SK-N-SH (cell line): ENCODE results near the gene NTMT1. TPM values are rescaled to one million over a fixed set of nuclear protein-coding genes. Genes with fewer than 3 reads are reported as not detected.

Experiments used
- CTCF ChIA-PET: fragments of 300-600, 350-600 bp; formaldehyde crosslinking; extraction: SDS; loops from one replicate; lab custom pipeline; 2021; lab: Yijun Ruan, JAX
- POLR2A ChIA-PET: fragments of 350-600 bp; sonication (Branson Sonifier 250); formaldehyde crosslinking; extraction: SDS; loops from one replicate; lab custom pipeline; 2020; ENCODE audit warnings: antibody characterized with exemption, inconsistent platforms; lab: Yijun Ruan, JAX
- DNase-seq: peaks from one replicate; pipeline ENCODE4 v3.0.0; 2012
- H2AFZ ChIP-seq: fragments of 200-600 bp; sonication (generic); 2 replicates; pipeline ENCODE4 v1.8.1; 2016; ENCODE audit warnings: antibody characterized with exemption, mild to moderate bottlenecking, low read depth
- H3F3A ChIP-seq: fragments of 200-600 bp; sonication (generic); replicated peaks from 2 replicates; pipeline ENCODE3; 2016; ENCODE audit warnings: antibody characterized with exemption, mild to moderate bottlenecking; ENCODE audit not compliant: insufficient read depth
- H3K27ac ChIP-seq, 2 experiments: fragments of 200-500 bp in 1 of 2; fragments of 200-600 bp in 1 of 2; sonication (Bioruptor generic) in 1 of 2; sonication (generic), shearing (Covaris generic) in 1 of 2; 2 replicates each; pipeline versions ENCODE4 v1.5.1 to v1.6.1; 2014 to 2016; ENCODE audit warnings: low read depth in 2 of 2, inconsistent platforms in 1 of 2, low read length in 1 of 2, mild to moderate bottlenecking in 1 of 2, mixed read lengths in 1 of 2
- H3K27me3 ChIP-seq: fragments of 200-600 bp; sonication (generic), shearing (Covaris generic); 2 replicates; pipeline ENCODE4 v1.6.1; 2016; ENCODE audit warnings: mixed run types; ENCODE audit not compliant: insufficient read depth
- H3K36me3 ChIP-seq, 2 experiments: fragments of 200-500 bp in 1 of 2; fragments of 200-600 bp in 1 of 2; sonication (Bioruptor generic) in 1 of 2; sonication (generic) in 1 of 2; replicated peaks in 1 of 2; 2 replicates each; pipeline versions ENCODE3 to v1.5.1; 2014 to 2016; ENCODE audit warnings: low read length in 1 of 2, mild to moderate bottlenecking in 1 of 2; ENCODE audit not compliant: insufficient read depth in 2 of 2, control insufficient read depth in 1 of 2
- H3K4me1 ChIP-seq, 2 experiments: fragments of 200-500 bp in 1 of 2; fragments of 200-600 bp in 1 of 2; sonication (Bioruptor generic) in 1 of 2; sonication (generic), shearing (Covaris generic) in 1 of 2; 2 replicates each; pipeline versions ENCODE4 v1.5.1 to v1.6.1; 2014 to 2016; ENCODE audit warnings: low read depth in 1 of 2, low read length in 1 of 2, mixed run types in 1 of 2; ENCODE audit not compliant: insufficient read depth in 2 of 2, control insufficient read depth in 1 of 2
- H3K4me2 ChIP-seq: fragments of 200-600 bp; sonication (generic), shearing (Covaris generic); 2 replicates; pipeline ENCODE4 v1.6.1; 2017; ENCODE audit warnings: mixed run types
- H3K4me3 ChIP-seq, 2 experiments: fragments of 200-500 bp in 1 of 2; fragments of 200-600 bp in 1 of 2; sonication (Bioruptor generic) in 1 of 2; sonication (generic), shearing (Covaris generic) in 1 of 2; 2 replicates each; pipeline versions ENCODE4 v1.5.1 to v1.8.1; 2014 to 2016; ENCODE audit warnings: low read depth in 2 of 2, inconsistent platforms in 1 of 2, low read length in 1 of 2, mild to moderate bottlenecking in 1 of 2, mixed read lengths in 1 of 2, moderate library complexity in 1 of 2
- H3K79me2 ChIP-seq: fragments of 200-600 bp; sonication (generic); 2 replicates; pipeline ENCODE4 v1.8.1; 2017; ENCODE audit warnings: mild to moderate bottlenecking; ENCODE audit not compliant: insufficient read depth
- H3K9ac ChIP-seq: fragments of 200-600 bp; sonication (generic); 2 replicates; pipeline ENCODE4 v1.6.1; 2017; ENCODE audit warnings: mixed run types
- H3K9me2 ChIP-seq: fragments of 200-600 bp; sonication (generic); 2 replicates; pipeline ENCODE4 v1.6.1; 2017; ENCODE audit warnings: mixed run types
- H3K9me3 ChIP-seq: fragments of 200-600 bp; sonication (generic); 2 replicates; pipeline ENCODE4 v1.6.1; 2017; ENCODE audit warnings: mixed run types, mild to moderate bottlenecking, moderate library complexity
- H4K20me1 ChIP-seq: fragments of 200-600 bp; sonication (generic); 2 replicates; pipeline ENCODE4 v1.6.1; 2017; ENCODE audit warnings: mild to moderate bottlenecking, mixed run types; ENCODE audit not compliant: insufficient read depth
- EP300 ChIP-seq, 2 experiments: IDR thresholded peaks; 2 replicates each; pipeline versions ENCODE4 v1.4.0 to v1.6.1; 2012; ENCODE audit warnings: borderline replicate concordance in 1 of 2, low read depth in 1 of 2, low read length in 1 of 2
- FOSL2 ChIP-seq: IDR thresholded peaks from 2 replicates; pipeline ENCODE4 v1.4.0; 2012; ENCODE audit warnings: low read depth, mild to moderate bottlenecking, moderate library complexity, borderline replicate concordance
- FOXJ3 ChIP-seq: sonication (generic); formaldehyde crosslinking; IDR thresholded peaks from 2 replicates; pipeline ENCODE4 v1.5.1; 2020; ENCODE audit warnings: mild to moderate bottlenecking, missing genetic modification reagents
- FOXM1 ChIP-seq: IDR thresholded peaks from 2 replicates; pipeline ENCODE4 v1.4.0; 2012; ENCODE audit warnings: low read depth, mild to moderate bottlenecking
- GABPA ChIP-seq: IDR thresholded peaks from 2 replicates; pipeline ENCODE4 v1.4.0; 2012; ENCODE audit warnings: low read depth, mild to moderate bottlenecking
- GATA2 ChIP-seq: sonication (generic); formaldehyde crosslinking; IDR thresholded peaks from 2 replicates; pipeline ENCODE4 v1.5.0; 2020; ENCODE audit warnings: mild to moderate bottlenecking, missing genetic modification reagents
- JUND ChIP-seq: IDR thresholded peaks from 2 replicates; pipeline ENCODE4 v1.4.0; 2012
- MEF2A ChIP-seq: IDR thresholded peaks from 2 replicates; pipeline ENCODE4 v1.4.0; 2012; ENCODE audit warnings: low read depth, borderline replicate concordance
- MXI1 ChIP-seq: IDR thresholded peaks from 2 replicates; pipeline ENCODE4 v1.6.1; 2012; ENCODE audit warnings: mild to moderate bottlenecking, low read depth, low read length, improper control_type of control experiment
- NFIC ChIP-seq: IDR thresholded peaks from 2 replicates; pipeline ENCODE4 v1.4.0; 2012; ENCODE audit warnings: borderline replicate concordance
- NRF1 ChIP-seq: IDR thresholded peaks from 2 replicates; pipeline ENCODE4 v1.6.1; 2012; ENCODE audit warnings: low read depth, mild to moderate bottlenecking, low read length
- POLR2AphosphoS5 ChIP-seq: IDR thresholded peaks from 2 replicates; pipeline ENCODE4 v1.6.1; 2012; ENCODE audit warnings: low read depth, low read length
- RCOR1 ChIP-seq: fragments of 150-350 bp; IDR thresholded peaks from 2 replicates; pipeline ENCODE4 v1.6.1; 2017; ENCODE audit warnings: antibody characterized with exemption, low read length
- RFX5 ChIP-seq: IDR thresholded peaks from 2 replicates; pipeline ENCODE4 v1.6.1; 2012; ENCODE audit warnings: mild to moderate bottlenecking, improper control_type of control experiment, low read length
- RXRA ChIP-seq: IDR thresholded peaks from 2 replicates; pipeline ENCODE4 v1.4.0; 2012; ENCODE audit warnings: low read depth, mild to moderate bottlenecking, borderline replicate concordance
- TAF1 ChIP-seq: IDR thresholded peaks from 2 replicates; pipeline ENCODE4 v1.6.1; 2012; ENCODE audit warnings: low read depth, mild to moderate bottlenecking, low read length, moderate library complexity, borderline replicate concordance
- TCF12 ChIP-seq: IDR thresholded peaks from 2 replicates; pipeline ENCODE4 v1.4.0; 2012
- TEAD4 ChIP-seq: IDR thresholded peaks from 2 replicates; pipeline ENCODE4 v1.4.0; 2012; ENCODE audit warnings: mild to moderate bottlenecking, borderline replicate concordance; ENCODE audit not compliant: insufficient read depth
- YY1 ChIP-seq: IDR thresholded peaks from 2 replicates; pipeline ENCODE4 v1.4.0; 2012; ENCODE audit warnings: low read depth, mild to moderate bottlenecking
- WGBS: methylation state at CpG from one replicate; pipeline ENCODE4 v1.1.6; 2017; ENCODE audit warnings: low lambda C conversion rate; 5-methylcytosine and 5-hydroxymethylcytosine counted together
- polyA plus RNA-seq, 3 experiments: library from polyadenylated mRNA; depleted of rRNA; stranded (reverse); fragments of >200 nt; gene quantifications; 2 replicates each; pipeline ENCODE4 v1.2.3, GENCODE V29; 2012
- TF ChIP-seq, protein P1 (sequence below): IDR thresholded peaks from 2 replicates; pipeline ENCODE4; 2012
- TF ChIP-seq, protein P2 (sequence below): fragments of 200-600 bp; sonication (generic); IDR thresholded peaks from 2 replicates; pipeline ENCODE4 v1.6.1; 2017; ENCODE audit warnings: antibody characterized with exemption, mild to moderate bottlenecking, moderate library complexity
- TF ChIP-seq, protein P3 (sequence below): IDR thresholded peaks from 2 replicates; pipeline ENCODE4 v1.4.0; 2012; ENCODE audit warnings: low read depth, borderline replicate concordance
- TF ChIP-seq, protein P4 (sequence below): IDR thresholded peaks from 2 replicates; pipeline ENCODE4 v1.4.0; 2012; ENCODE audit warnings: low read depth

Gene NTMT1
- polyA plus RNA-seq, 1 of the 3 experiments (the other 2 are of a cell fraction) = 78.3 TPM

DNA sequence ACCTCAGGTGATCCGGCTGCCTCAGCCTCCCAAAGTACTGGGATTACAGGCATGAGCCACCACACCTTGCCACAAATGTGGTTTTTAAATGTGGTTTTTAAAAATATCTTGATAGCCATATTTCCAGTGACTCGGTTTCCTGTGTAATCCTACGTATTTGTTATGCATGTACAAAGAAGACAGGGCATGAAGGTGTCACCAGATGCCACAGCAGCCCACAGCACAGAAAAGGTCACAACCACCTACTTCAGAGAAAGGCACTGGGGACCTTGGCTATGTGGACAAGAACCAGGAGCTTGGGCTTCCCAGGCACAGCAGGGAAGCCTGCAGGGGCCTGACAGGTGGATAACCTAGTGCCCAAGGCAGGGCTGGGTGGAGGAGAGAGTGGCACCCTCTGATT is 43.1 kb upstream of the NTMT1 start:
- no peak overlapping the region for H3K9ac ChIP-seq
- H3K79me2 ChIP-seq = no peaks in the 10 kb centered on the region
- H4K20me1 ChIP-seq = no peaks in the 10 kb centered on the region
- no peaks in the 10 kb centered on the region for H3K27me3 ChIP-seq
- H3K4me1 ChIP-seq = peaks cover 0 to 10% of the 10 kb centered on the region in 2 experiments; a peak in 1 of 4 replicates
- CTCF ChIA-PET = interaction anchor here (5.1 kb wide), 1 partner anchor 13 kb away, joined by 22 read pairs; no protein-coding TSS in a partner anchor
- no peak overlapping the region for H3K27ac ChIP-seq
- POLR2A ChIA-PET = no interaction called here
- H3K4me2 ChIP-seq = no peak overlapping the region
- H3K9me3 ChIP-seq = no peaks in the 10 kb centered on the region
- no peak overlapping the region for H3K4me3 ChIP-seq
- no peaks in the 10 kb centered on the region for H3F3A ChIP-seq
- DNase-seq = no peak
- H2AFZ ChIP-seq = no peak overlapping the region
- H3K9me2 ChIP-seq = no peaks in the 10 kb centered on the region
- TF ChIP-seq POLR2AphosphoS5 = no peak
- no peak for TF ChIP-seq FOXJ3 (CRISPR knock-in tag)
- TF ChIP-seq JUND = no peak
- no peak for TF ChIP-seq GABPA
- TF ChIP-seq GATA2 (CRISPR knock-in tag) = no peak
- TF ChIP-seq, protein P1, sequence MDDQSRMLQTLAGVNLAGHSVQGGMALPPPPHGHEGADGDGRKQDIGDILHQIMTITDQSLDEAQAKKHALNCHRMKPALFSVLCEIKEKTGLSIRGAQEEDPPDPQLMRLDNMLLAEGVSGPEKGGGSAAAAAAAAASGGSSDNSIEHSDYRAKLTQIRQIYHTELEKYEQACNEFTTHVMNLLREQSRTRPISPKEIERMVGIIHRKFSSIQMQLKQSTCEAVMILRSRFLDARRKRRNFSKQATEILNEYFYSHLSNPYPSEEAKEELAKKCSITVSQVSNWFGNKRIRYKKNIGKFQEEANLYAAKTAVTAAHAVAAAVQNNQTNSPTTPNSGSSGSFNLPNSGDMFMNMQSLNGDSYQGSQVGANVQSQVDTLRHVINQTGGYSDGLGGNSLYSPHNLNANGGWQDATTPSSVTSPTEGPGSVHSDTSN = no peak
- TF ChIP-seq MXI1 = no peak
- no peak for TF ChIP-seq MEF2A
- no peak for TF ChIP-seq YY1
- no peaks in the 10 kb centered on the region for H3K36me3 ChIP-seq
- WGBS = 92% methylated on average over 2 of the region's 3 CpGs

DNA sequence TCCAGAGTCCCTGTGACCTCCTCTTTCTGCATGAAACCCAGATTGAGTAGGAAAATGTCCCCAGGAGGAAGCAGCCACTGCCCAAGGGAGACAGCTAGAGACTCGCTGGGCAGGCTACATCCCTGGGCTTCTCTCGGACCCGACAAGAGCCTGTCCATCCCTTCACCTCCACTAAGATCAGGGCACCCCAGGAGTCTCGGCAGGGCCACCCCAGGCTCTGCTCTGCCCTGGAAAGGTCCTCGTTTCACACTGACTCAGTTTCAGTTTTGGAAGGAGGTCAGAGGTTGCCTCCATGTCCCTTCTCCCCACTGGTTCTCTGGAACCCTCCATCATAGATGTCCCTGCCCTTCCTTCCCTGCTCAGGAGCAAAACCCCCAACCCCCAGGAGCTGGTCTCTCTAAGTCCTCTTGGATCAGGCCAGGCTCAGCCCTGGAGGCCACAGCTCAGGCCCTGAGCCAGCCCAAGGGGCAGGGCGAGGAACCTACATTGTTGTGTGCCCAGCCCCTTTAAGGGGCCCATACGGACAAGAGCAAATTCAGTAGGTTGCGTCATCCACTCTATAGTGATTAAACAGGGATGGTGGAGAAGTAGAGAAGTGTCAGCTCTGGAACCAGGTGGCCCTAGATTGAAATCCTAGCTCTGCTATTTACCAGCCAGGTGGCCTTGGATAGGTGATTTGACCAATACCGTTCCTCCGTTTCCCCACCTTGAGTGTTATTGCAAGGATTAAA is 42.5 kb upstream of the NTMT1 start:
- H3K9me3 ChIP-seq = no peaks in the 10 kb centered on the region
- H3K36me3 ChIP-seq = no peaks in the 10 kb centered on the region
- H4K20me1 ChIP-seq = no peaks in the 10 kb centered on the region
- no peaks in the 10 kb centered on the region for H3K9me2 ChIP-seq
- 55% methylated on average over 7 of the region's 10 CpGs for WGBS
- peaks cover 0 to 10% of the 10 kb centered on the region in 2 experiments; a peak in 1 of 4 replicates for H3K4me1 ChIP-seq
- no peak overlapping the region for H3K4me3 ChIP-seq
- H3K9ac ChIP-seq = no peak overlapping the region
- no peaks in the 10 kb centered on the region for H3K79me2 ChIP-seq
- no peak overlapping the region for H3K27ac ChIP-seq
- no peak for DNase-seq
- no peaks in the 10 kb centered on the region for H3F3A ChIP-seq
- H2AFZ ChIP-seq = no peak overlapping the region
- ChIA-PET POLR2A (interaction anchor here (1.7 kb wide), 1 partner anchor 13 kb away, joined by 6 read pairs; no protein-coding TSS in a partner anchor), CTCF (interaction anchor here (1.1 to 1.7 kb wide), 5 partner anchors 11 to 440 kb away, joined by 3 to 4 read pairs (median 3); no protein-coding TSS in a partner anchor)
- no peaks in the 10 kb centered on the region for H3K27me3 ChIP-seq
- no peak overlapping the region for H3K4me2 ChIP-seq
- TF ChIP-seq TAF1 (no peak), MXI1 (no peak), EP300 (IDR thresholded peaks at IDR 0.05; ENCODE audit: borderline replicate concordance in 1 of 2, low read depth in 1 of 2, low read length in 1 of 2) (no peak), NRF1 (no peak), FOXJ3 (CRISPR knock-in tag) (no peak), FOXM1 (no peak), FOSL2 (no peak), RXRA (no peak), TEAD4 (no peak), TCF12 (no peak), GATA2 (CRISPR knock-in tag) (no peak), RFX5 (no peak), NFIC (no peak), RCOR1 (no peak)
- TF ChIP-seq, protein P2, sequence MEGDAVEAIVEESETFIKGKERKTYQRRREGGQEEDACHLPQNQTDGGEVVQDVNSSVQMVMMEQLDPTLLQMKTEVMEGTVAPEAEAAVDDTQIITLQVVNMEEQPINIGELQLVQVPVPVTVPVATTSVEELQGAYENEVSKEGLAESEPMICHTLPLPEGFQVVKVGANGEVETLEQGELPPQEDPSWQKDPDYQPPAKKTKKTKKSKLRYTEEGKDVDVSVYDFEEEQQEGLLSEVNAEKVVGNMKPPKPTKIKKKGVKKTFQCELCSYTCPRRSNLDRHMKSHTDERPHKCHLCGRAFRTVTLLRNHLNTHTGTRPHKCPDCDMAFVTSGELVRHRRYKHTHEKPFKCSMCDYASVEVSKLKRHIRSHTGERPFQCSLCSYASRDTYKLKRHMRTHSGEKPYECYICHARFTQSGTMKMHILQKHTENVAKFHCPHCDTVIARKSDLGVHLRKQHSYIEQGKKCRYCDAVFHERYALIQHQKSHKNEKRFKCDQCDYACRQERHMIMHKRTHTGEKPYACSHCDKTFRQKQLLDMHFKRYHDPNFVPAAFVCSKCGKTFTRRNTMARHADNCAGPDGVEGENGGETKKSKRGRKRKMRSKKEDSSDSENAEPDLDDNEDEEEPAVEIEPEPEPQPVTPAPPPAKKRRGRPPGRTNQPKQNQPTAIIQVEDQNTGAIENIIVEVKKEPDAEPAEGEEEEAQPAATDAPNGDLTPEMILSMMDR = no peak
- TF ChIP-seq, protein P3, sequence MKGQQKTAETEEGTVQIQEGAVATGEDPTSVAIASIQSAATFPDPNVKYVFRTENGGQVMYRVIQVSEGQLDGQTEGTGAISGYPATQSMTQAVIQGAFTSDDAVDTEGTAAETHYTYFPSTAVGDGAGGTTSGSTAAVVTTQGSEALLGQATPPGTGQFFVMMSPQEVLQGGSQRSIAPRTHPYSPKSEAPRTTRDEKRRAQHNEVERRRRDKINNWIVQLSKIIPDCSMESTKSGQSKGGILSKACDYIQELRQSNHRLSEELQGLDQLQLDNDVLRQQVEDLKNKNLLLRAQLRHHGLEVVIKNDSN = no peak
- TF ChIP-seq, protein P4, sequence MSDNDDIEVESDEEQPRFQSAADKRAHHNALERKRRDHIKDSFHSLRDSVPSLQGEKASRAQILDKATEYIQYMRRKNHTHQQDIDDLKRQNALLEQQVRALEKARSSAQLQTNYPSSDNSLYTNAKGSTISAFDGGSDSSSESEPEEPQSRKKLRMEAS = no peak
